Activated naive CD8-positive, alpha-beta T cell treated with anti-CD3 and anti-CD28 coated beads, Interleukin-2, amount 50 U/mL, for 24 hours (primary cell): ENCODE results near the gene SART3.
"Not testable (repeated sequence)": the region's sequence is repeated elsewhere in the genome, so short reads cannot be mapped to it uniquely, and the experiment has no call there.

Source experiments
- ATAC-seq: fragments of 150-1000 bp; cut with Tn5 transposase; one replicate; pipeline ENCODE4 v1.10.0; 2021
- DNase-seq: peaks from one replicate; pipeline ENCODE4 v3.0.0; 2021
- H3K27ac Mint-ChIP-seq: one replicate; pipeline ENCODE4 v1.8.0; 2021; ENCODE audit warnings: mild to moderate bottlenecking, mixed read lengths
- H3K27me3 Mint-ChIP-seq: one replicate; pipeline ENCODE4 v1.8.0; 2021; ENCODE audit warnings: mixed read lengths
- H3K36me3 Mint-ChIP-seq: one replicate; pipeline ENCODE4 v1.8.0; 2021; ENCODE audit warnings: low read depth, mixed read lengths
- H3K4me1 Mint-ChIP-seq: one replicate; pipeline ENCODE4 v1.8.0; 2021; ENCODE audit warnings: mixed read lengths
- H3K4me3 Mint-ChIP-seq: one replicate; pipeline ENCODE4 v1.8.0; 2021; ENCODE audit warnings: mild to moderate bottlenecking, moderate library complexity, mixed read lengths
- H3K9me3 Mint-ChIP-seq: one replicate; pipeline ENCODE4 v1.8.0; 2021; ENCODE audit warnings: mixed read lengths

SART3 gene

GRCh38 chr12:108495823-108496579 is 65.0 kb downstream of the SART3 start:
- DNase-seq (no peak), ATAC-seq (no peak)
- Mint-ChIP-seq H3K4me3 (no peak overlapping the region), H3K27ac (no peak overlapping the region), H3K36me3 (no peaks in the 10 kb centered on the region), H3K27me3 (peaks cover 6% of the 10 kb centered on the region), H3K9me3 (no peaks in the 10 kb centered on the region), H3K4me1 (no peaks in the 10 kb centered on the region)

- H3K9me3 Mint-ChIP-seq = no peaks in the 10 kb centered on the region
- peaks cover 4% of the 10 kb centered on the region for H3K27me3 Mint-ChIP-seq
- no peak overlapping the region for H3K4me3 Mint-ChIP-seq
- no peaks in the 10 kb centered on the region for H3K4me1 Mint-ChIP-seq
- no peak overlapping the region for H3K27ac Mint-ChIP-seq
- DNase-seq (peak; percentile 38), ATAC-seq (no peak)
- H3K36me3 Mint-ChIP-seq = no peaks in the 10 kb centered on the region
Observed at GRCh38 chr12:108495054-108495453, 65.9 kb downstream of the SART3 start.

GRCh38 chr12:108491256-108491655 is 69.7 kb downstream of the SART3 start:
- Mint-ChIP-seq H3K27me3 (peaks cover 13% of the 10 kb centered on the region), H3K9me3 (peaks cover 10% of the 10 kb centered on the region), H3K4me3 (no peak overlapping the region), H3K4me1 (no peaks in the 10 kb centered on the region), H3K36me3 (no peaks in the 10 kb centered on the region), H3K27ac (no peak overlapping the region)
- no peak for DNase-seq
- ATAC-seq = no peak

- not testable (repeated sequence) for H3K27ac Mint-ChIP-seq, H3K4me1 Mint-ChIP-seq, H3K9me3 Mint-ChIP-seq, ATAC-seq, DNase-seq, H3K4me3 Mint-ChIP-seq, H3K36me3 Mint-ChIP-seq
- H3K27me3 Mint-ChIP-seq = peaks cover 20% of the 10 kb centered on the region
Observed at GRCh38 chr12:108487029-108487428, 73.9 kb downstream of the SART3 start.

GRCh38 chr12:108485371-108485770 is 75.6 kb downstream of the SART3 start:
- not testable (repeated sequence) for DNase-seq, H3K9me3 Mint-ChIP-seq, H3K36me3 Mint-ChIP-seq, H3K27ac Mint-ChIP-seq, H3K4me1 Mint-ChIP-seq, ATAC-seq, H3K4me3 Mint-ChIP-seq
- H3K27me3 Mint-ChIP-seq = peaks cover 29% of the 10 kb centered on the region

GRCh38 chr12:108484845-108485244 is 76.1 kb downstream of the SART3 start:
- Mint-ChIP-seq H3K27me3 (peaks cover 30% of the 10 kb centered on the region), H3K4me1 (no peaks in the 10 kb centered on the region), H3K27ac (no peak overlapping the region), H3K4me3 (no peak overlapping the region), H3K36me3 (no peaks in the 10 kb centered on the region), H3K9me3 (peaks cover 10% of the 10 kb centered on the region)
- ATAC-seq (no peak), DNase-seq (no peak)

GRCh38 chr12:108484431-108484830 is 76.5 kb downstream of the SART3 start:
- no peak for ATAC-seq
- Mint-ChIP-seq H3K4me3 (no peak overlapping the region), H3K36me3 (no peaks in the 10 kb centered on the region), H3K4me1 (no peaks in the 10 kb centered on the region), H3K27me3 (peaks cover 30% of the 10 kb centered on the region), H3K9me3 (peaks cover 10% of the 10 kb centered on the region), H3K27ac (no peak overlapping the region)
- no peak for DNase-seq

GRCh38 chr12:108483213-108484059 is 77.5 kb downstream of the SART3 start:
- peaks cover 10% of the 10 kb centered on the region for H3K9me3 Mint-ChIP-seq
- no peaks in the 10 kb centered on the region for H3K4me1 Mint-ChIP-seq
- H3K27ac Mint-ChIP-seq = no peak overlapping the region
- ATAC-seq (no peak), DNase-seq (no peak)
- H3K36me3 Mint-ChIP-seq = no peaks in the 10 kb centered on the region
- H3K4me3 Mint-ChIP-seq = no peak overlapping the region
- H3K27me3 Mint-ChIP-seq = peaks cover 30% of the 10 kb centered on the region

GRCh38 chr12:108482717-108483212 is 78.2 kb downstream of the SART3 start:
- no peak overlapping the region for H3K4me3 Mint-ChIP-seq
- no peak overlapping the region for H3K27ac Mint-ChIP-seq
- no peaks in the 10 kb centered on the region for H3K4me1 Mint-ChIP-seq
- DNase-seq (no peak), ATAC-seq (no peak)
- H3K36me3 Mint-ChIP-seq = no peaks in the 10 kb centered on the region
- peaks cover 10% of the 10 kb centered on the region for H3K9me3 Mint-ChIP-seq
- peaks cover 30% of the 10 kb centered on the region for H3K27me3 Mint-ChIP-seq

GRCh38 chr12:108479364-108480070 is 81.5 kb downstream of the SART3 start:
- H3K4me3 Mint-ChIP-seq = no peak overlapping the region
- H3K9me3 Mint-ChIP-seq = no peaks in the 10 kb centered on the region
- no peaks in the 10 kb centered on the region for H3K36me3 Mint-ChIP-seq
- no peak for DNase-seq
- H3K4me1 Mint-ChIP-seq = no peaks in the 10 kb centered on the region
- H3K27ac Mint-ChIP-seq = no peak overlapping the region
- peaks cover 22% of the 10 kb centered on the region for H3K27me3 Mint-ChIP-seq
- ATAC-seq = peak; percentile 40

GRCh38 chr12:108478611-108479206 is 82.3 kb downstream of the SART3 start:
- Mint-ChIP-seq H3K36me3 (no peaks in the 10 kb centered on the region), H3K27ac (no peak overlapping the region), H3K9me3 (no peaks in the 10 kb centered on the region), H3K27me3 (peaks cover 19% of the 10 kb centered on the region), H3K4me1 (no peaks in the 10 kb centered on the region), H3K4me3 (no peak overlapping the region)
- DNase-seq = no peak
- no peak for ATAC-seq

- Mint-ChIP-seq H3K36me3 (no peaks in the 10 kb centered on the region), H3K27me3 (peaks cover 16% of the 10 kb centered on the region), H3K4me3 (no peak overlapping the region), H3K27ac (no peak overlapping the region), H3K9me3 (no peaks in the 10 kb centered on the region), H3K4me1 (no peaks in the 10 kb centered on the region)
- no peak for DNase-seq
- ATAC-seq = no peak
Observed at GRCh38 chr12:108477881-108478259, 83.1 kb downstream of the SART3 start.

- Mint-ChIP-seq H3K27ac (no peak overlapping the region), H3K27me3 (peaks cover 14% of the 10 kb centered on the region), H3K4me1 (no peaks in the 10 kb centered on the region), H3K9me3 (no peaks in the 10 kb centered on the region), H3K4me3 (no peak overlapping the region), H3K36me3 (no peaks in the 10 kb centered on the region)
- DNase-seq = no peak
- no peak for ATAC-seq
Observed at GRCh38 chr12:108477055-108477880, 83.7 kb downstream of the SART3 start.

GRCh38 chr12:108475396-108475795 is 85.6 kb downstream of the SART3 start:
- Mint-ChIP-seq H3K4me3 (no peak overlapping the region), H3K36me3 (no peaks in the 10 kb centered on the region), H3K27ac (no peak overlapping the region), H3K27me3 (peaks cover 8% of the 10 kb centered on the region), H3K4me1 (no peaks in the 10 kb centered on the region), H3K9me3 (no peaks in the 10 kb centered on the region)
- no peak for DNase-seq
- ATAC-seq = no peak
